ENCODE results near the gene MAP4K4.

MAP4K4 gene

DNA sequence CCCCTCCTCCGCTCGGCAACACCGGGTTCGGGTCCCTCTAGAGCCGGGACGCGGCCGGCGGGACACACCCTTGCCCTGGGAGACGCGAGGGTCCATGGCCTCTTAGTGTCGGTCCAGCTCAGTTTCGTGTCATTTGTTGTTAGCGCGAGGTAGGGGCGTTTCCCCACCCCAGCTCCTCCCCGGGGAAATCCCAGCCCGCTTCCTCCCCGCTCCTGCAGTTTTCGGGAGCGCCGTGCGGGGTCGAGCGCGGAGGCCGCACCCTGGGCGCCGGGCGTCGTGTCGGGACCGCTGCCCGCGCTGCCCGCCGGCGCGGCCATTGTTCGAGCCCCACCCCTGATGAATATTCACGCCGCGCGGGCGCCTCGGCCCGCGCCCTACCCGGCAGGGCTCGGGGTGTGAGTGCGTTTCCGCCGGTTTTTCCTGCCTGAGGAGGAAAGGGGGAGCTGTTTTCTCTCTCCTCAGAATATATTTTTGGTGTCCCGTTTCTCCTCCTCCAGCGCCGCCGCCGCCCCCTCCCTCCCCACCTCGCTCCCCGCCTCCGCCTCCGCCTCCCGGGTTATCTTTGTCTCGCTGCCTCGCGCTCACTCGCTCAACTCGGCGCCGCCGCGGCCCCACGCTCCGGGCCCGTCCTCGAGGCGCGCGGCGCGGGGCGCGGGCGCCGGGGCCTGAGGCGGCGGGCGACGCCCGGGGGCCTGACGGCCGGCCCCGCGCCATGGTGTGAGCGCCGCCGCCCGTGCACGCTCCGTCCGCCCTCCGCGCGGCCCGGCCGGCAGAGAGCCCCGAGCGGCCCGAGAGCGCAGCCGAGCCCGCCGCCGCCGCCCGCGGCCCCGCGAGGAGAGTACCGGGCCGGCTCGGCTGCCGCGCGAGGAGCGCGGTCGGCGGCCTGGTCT is at the start of gene MAP4K4:
MAP4K4 (plus strand) TSS at position 584 of the 890 bp plus-strand sequence. CDS start 374 bp downstream, outside the sequence.
- DNase-seq (ENCODE audit: low read depth in 2 of 3, low spot score in 2 of 3) = peak in 1 of 3 experiments; percentile 51

- no peak for DNase-seq (ENCODE audit: low read depth in 2 of 3, low spot score in 2 of 3)
Measured at GRCh38 chr2:101653469-101653868, 44.0 kb upstream of the MAP4K4 start.

DNA sequence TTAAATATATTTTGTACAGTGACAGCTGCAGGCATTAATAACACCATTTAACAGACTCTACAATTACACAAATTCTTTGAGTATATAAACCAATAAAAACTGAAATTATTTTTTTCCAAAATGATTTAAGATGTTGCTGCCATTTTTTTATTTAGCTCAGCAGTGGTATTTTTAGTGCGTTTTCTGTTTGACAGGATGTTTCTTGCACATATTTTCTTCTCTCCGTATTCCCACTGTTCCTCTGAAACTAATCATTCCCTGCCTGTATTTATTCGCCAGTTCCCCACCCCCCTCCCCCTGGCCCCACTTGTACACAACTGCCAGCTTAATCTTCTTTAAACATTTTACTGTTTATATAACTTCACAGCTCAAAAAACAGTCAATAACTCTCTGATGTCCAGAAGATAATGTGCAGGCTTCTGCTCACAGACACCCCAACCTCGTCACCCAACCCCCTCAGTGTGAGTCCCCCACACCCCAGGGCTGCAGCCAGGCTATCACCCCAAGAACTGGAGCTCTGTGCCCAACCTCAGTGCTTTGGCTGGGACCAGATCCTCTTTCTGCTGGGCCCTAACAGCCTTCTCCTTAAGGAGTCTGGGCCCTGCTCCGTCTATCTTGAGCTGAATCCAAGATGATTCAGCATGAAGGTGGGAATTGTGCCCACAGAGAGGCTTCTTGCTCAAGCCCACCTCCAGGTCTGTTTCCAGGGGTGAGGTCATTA is 41.6 kb upstream of the MAP4K4 start:
- no peak for DNase-seq (ENCODE audit: low read depth in 2 of 3, low spot score in 2 of 3)

DNA sequence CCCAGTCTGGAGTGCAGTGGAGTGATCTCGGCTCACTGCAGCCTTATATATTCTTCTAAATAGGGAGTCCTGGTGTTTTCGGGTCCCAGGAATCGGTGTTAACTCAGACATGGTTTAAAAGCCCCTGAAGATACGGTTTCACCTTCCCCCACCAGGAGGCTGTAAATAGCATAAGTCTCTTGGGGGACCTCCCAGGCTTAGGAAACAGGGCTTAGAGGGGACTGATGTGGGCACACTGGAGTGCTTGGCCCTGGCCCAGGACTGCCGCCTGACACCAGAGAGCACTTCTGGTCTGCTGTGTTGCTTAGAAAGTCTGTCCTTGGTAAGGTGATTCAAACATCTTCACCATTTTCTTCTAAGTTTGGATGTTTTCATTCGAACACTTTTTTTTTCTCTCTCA is 39.7 kb upstream of the MAP4K4 start:
- DNase-seq (ENCODE audit: low read depth in 2 of 3, low spot score in 2 of 3) = no peak

DNA sequence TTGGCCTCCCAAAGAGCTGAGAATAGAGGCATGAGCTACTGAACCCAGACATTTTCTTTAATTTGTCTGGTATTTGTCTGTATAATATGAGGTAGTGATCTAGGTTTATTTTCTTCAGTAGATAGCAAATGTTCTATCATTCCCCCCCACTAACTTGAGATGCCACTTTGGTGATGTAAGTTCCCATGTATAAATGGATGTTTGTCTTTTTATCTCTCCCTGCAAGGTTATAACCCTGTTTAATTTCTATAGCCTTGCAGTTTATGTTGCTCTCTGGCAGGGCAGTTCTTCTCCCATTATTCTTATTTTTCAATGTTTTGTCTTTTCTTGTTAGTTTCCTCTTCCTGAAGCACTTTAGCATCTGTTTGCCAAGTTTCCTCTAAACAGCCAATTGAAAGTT is 39.1 kb upstream of the MAP4K4 start:
- DNase-seq (ENCODE audit: low read depth in 2 of 3, low spot score in 2 of 3) = no peak

- no peak for DNase-seq (ENCODE audit: low read depth in 2 of 3, low spot score in 2 of 3)
Measured at GRCh38 chr2:101665312-101665711, 32.2 kb upstream of the MAP4K4 start.

DNA sequence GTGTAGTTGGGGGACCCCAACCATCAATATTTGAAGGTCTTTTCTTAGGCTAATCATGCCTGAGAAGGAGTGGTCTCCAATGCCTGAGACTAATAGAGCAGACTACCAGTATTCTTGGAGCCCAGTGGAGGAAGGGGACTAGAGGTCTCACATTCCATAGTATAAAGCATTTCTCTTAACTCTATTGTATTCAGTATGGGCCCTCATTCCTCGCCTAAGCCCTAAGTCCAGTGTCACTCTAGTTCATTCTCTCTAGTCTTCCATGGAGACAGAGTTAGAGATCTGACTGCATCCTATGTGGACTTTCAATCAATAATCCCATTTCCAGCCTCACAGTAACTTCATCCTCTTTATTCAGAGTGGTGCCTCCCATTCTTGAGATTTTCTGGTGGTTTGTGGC is 29.7 kb upstream of the MAP4K4 start:
- no peak for DNase-seq (ENCODE audit: low read depth in 2 of 3, low spot score in 2 of 3)

GRCh38 chr2:101672047-101672446 is 25.5 kb upstream of the MAP4K4 start:
- DNase-seq (ENCODE audit: low read depth in 2 of 3, low spot score in 2 of 3) = no peak

- DNase-seq (ENCODE audit: low read depth in 2 of 3, low spot score in 2 of 3) = no peak
Measured at GRCh38 chr2:101673920-101674319, 23.6 kb upstream of the MAP4K4 start.

DNA sequence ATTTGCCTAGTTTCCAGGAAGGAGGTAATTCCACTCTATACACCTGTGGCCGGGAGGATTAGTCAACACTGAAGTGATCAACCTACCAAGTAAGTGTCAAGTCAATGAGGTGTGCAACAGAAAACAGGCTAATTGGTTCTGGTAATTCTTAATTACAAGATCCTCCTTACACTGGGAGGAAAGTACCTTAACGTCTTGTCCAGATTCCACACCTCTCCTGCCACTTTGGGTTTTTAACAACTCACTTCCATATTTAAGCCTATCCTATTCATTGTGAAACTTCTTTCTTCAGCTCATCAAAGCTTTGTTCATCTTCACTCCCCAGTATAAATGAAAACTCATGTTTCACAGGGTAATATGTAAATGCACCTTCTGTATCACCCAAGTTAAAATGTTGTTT is 22.0 kb upstream of the MAP4K4 start:
- DNase-seq (ENCODE audit: low read depth in 2 of 3, low spot score in 2 of 3) = no peak

DNA sequence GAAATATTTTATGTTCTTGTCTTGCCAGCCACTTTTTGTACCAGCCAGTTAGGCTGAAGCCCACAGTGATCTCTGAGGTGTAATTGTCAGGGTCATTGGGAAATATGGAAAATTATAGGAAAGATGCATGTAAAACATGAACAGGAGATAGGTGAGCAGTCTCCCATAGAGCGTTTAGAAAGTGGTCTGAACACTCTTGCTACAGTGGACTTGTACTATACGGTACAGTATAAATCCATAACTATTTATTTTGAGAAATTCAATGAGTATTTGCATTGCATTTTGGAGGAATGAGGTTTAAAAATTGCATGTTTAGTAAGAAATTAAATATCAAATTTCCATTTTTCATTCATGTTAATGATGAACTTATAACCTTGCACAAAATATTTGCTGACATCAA is 20.8 kb upstream of the MAP4K4 start:
- no peak for DNase-seq (ENCODE audit: low read depth in 2 of 3, low spot score in 2 of 3)

GRCh38 chr2:101677658-101678057 is 19.8 kb upstream of the MAP4K4 start:
- no peak for DNase-seq (ENCODE audit: low read depth in 2 of 3, low spot score in 2 of 3)

- no peak for DNase-seq (ENCODE audit: low read depth in 2 of 3, low spot score in 2 of 3)
Measured at GRCh38 chr2:101678379-101678778, 19.1 kb upstream of the MAP4K4 start.

DNA sequence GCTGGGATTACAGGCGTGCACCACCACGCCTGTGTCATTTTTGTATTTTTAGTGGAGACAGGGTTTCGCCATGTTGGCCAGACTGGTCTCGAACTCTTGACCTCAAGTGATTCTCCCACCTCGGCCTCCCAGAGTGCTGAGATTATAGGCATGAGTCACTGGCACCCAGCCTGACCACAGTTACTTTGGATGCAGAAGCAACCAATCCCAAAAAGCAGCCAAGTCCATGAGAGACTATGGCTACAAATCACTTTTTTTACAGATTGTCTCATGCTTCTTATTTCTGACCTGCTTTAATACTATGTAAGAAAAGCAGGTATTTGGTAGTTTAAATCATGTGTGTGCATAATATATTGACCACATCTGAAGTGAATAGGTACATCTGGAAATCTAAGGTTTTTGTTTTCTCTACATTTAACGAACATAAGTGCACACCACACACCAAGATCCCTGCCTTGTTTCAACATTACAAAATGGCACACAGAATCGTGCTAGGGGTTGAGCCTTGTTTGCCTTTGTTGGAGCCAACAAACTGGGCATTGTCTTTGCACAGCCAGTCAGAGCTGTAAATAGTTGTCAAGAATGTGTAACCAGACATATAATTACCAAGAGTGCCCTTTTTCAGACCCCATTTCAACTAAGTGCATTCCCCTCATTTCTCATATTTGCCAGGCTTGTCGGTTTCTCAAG is 18.3 kb upstream of the MAP4K4 start:
- no peak for DNase-seq (ENCODE audit: low read depth in 2 of 3, low spot score in 2 of 3)

- no peak for DNase-seq (ENCODE audit: low read depth in 2 of 3, low spot score in 2 of 3)
Measured at GRCh38 chr2:101679801-101680487, 17.6 kb upstream of the MAP4K4 start.

DNA sequence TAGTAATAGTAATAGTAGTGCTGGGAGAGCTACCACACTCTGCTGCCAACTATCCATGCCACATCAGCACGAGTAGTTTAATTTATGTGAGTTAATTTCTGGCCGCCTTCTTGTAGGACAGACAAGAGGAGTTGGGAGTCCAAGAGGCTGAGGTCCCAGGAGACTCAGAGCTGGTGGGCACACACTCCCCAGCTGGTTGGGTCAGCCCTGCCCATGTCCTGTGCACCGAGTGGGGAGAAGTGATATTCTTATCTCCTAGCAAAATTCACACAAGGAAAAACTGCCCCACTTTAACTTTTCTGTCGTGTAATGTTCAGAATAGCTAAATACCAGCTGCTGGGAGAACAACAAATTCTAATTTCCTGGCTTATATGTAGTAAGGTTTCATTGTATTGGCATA is 15.2 kb upstream of the MAP4K4 start:
- DNase-seq (ENCODE audit: low read depth in 2 of 3, low spot score in 2 of 3) = no peak

- no peak for DNase-seq (ENCODE audit: low read depth in 2 of 3, low spot score in 2 of 3)
Measured at GRCh38 chr2:101684313-101684712, 13.2 kb upstream of the MAP4K4 start.

GRCh38 chr2:101688261-101688660 is 9.2 kb upstream of the MAP4K4 start:
- no peak for DNase-seq (ENCODE audit: low read depth in 2 of 3, low spot score in 2 of 3)

- DNase-seq (ENCODE audit: low read depth in 2 of 3, low spot score in 2 of 3) = no peak
Measured at GRCh38 chr2:101689114-101689825, 8.2 kb upstream of the MAP4K4 start.

- no peak for DNase-seq (ENCODE audit: low read depth in 2 of 3, low spot score in 2 of 3)
Measured at GRCh38 chr2:101690547-101691152, 6.9 kb upstream of the MAP4K4 start.
